Lung (tissue), 12 donors: ENCODE results near the gene BRME1. TPM values are rescaled to one million over a fixed set of nuclear protein-coding genes. Genes with fewer than 3 reads are reported as not detected.

Experiments
- ATAC-seq: fragments of 200-7000 bp; cut with Tn5 transposase; one replicate; pipeline ENCODE4 v1.9.1; 2020; ENCODE audit warnings: moderate number of reproducible peaks; ENCODE audit not compliant: insufficient read depth, low FRiP score
- DNase-seq, 3 donors: peaks; one replicate each; pipeline ENCODE4 v3.0.0-alpha.2; 2013 to 2017
- H3K27ac ChIP-seq, 2 donors: one replicate each; pipeline ENCODE4 v1.5.1; 2013; ENCODE audit warnings: mild to moderate bottlenecking in 2 of 2, moderate library complexity in 2 of 2, control low read depth in 1 of 2, inconsistent platforms in 1 of 2, low read depth in 1 of 2, low read length in 1 of 2
- H3K27me3 ChIP-seq, 3 donors: one replicate each; pipeline ENCODE4 v1.5.1; 2013; ENCODE audit warnings: low read length in 2 of 3; ENCODE audit not compliant: control insufficient read depth in 3 of 3, insufficient read depth in 3 of 3
- H3K36me3 ChIP-seq, 4 donors: one replicate each; pipeline ENCODE4 v1.5.1; 2013; ENCODE audit warnings: low read length in 4 of 4, mild to moderate bottlenecking in 1 of 4, moderate library complexity in 1 of 4; ENCODE audit not compliant: control insufficient read depth in 4 of 4, insufficient read depth in 4 of 4
- H3K4me1 ChIP-seq, 5 donors: one replicate each; pipeline ENCODE4 v1.5.1; 2013; ENCODE audit warnings: low read length in 5 of 5, mild to moderate bottlenecking in 2 of 5, moderate library complexity in 1 of 5; ENCODE audit not compliant: control insufficient read depth in 5 of 5, insufficient read depth in 5 of 5
- H3K4me3 ChIP-seq: one replicate; pipeline ENCODE4 v1.5.1; 2013; ENCODE audit warnings: mild to moderate bottlenecking, control low read depth, moderate library complexity
- H3K9ac ChIP-seq, 2 donors: one replicate each; pipeline ENCODE4 v1.5.1; 2013; ENCODE audit warnings: low read length in 2 of 2, control low read depth in 1 of 2; ENCODE audit not compliant: insufficient read depth in 1 of 2
- H3K9me3 ChIP-seq, 4 donors: one replicate each; pipeline ENCODE4 v1.5.1; 2013; ENCODE audit warnings: low read length in 3 of 4, mild to moderate bottlenecking in 1 of 4, moderate library complexity in 1 of 4; ENCODE audit not compliant: control insufficient read depth in 4 of 4, insufficient read depth in 3 of 4
- CTCF ChIP-seq: IDR thresholded peaks from 2 replicates; pipeline ENCODE4 v1.5.1; 2012; ENCODE audit warnings: mild to moderate bottlenecking; ENCODE audit errors: control extremely low read depth, extremely low read depth
- WGBS, 2 donors: extraction: QIAGEN DNeasy Blood & Tissue Kit; methylation state at CpG; one replicate each; pipeline ENCODE4 v1.1.7; 2013; 5-methylcytosine and 5-hydroxymethylcytosine counted together
- polyA plus RNA-seq, 2 donors: library from polyadenylated mRNA; stranded (reverse); fragments of 200-250 nt; gene quantifications; one replicate each; pipeline ENCODE4 v1.2.1, GENCODE V29; 2013
- total RNA-seq, 2 donors: library from RNA; depleted of rRNA in 1 of 2; stranded (reverse); fragments of >200 nt in 1 of 2; gene quantifications; one replicate each; pipeline ENCODE4 v1.2.1, GENCODE V29; 2014 to 2021
- donor health status: control.
- donor health status: control.
- donor health status: Bipolar disorder and iron deficiency.
- donor health status: healthy.
- donor health status: DM: yes; HTN: yes; CAD: no.

Gene BRME1
- total and polyA plus RNA-seq, 4 donors: 1.3 to 3.2 (median 2.9) TPM

GRCh38 chr19:13847407-13848339, 58.2 kb downstream of the BRME1 start:
- H3K4me1 ChIP-seq: peaks cover 4 to 50% (median 33%) of the 10 kb centered on the region in 5 donors
- TF ChIP-seq CTCF: peak; percentile 26
- peak overlapping the region; percentile 100 for H3K27ac ChIP-seq
- H3K9ac ChIP-seq: peak overlapping the region; percentile 34 to 92
- DNase-seq: peak; percentile 98 to 99 (median 99)
- peak; percentile 49 for ATAC-seq
- H3K36me3 ChIP-seq: no peaks in the 10 kb centered on the region
- H3K27me3 ChIP-seq: no peaks in the 10 kb centered on the region
- H3K9me3 ChIP-seq: no peaks in the 10 kb centered on the region
- 3 to 4% methylated on average over 38 to 47 of the region's 47 CpGs for WGBS, 2 donors
- peak overlapping the region; percentile 38 for H3K4me3 ChIP-seq

- peak overlapping the region; percentile 66 to 92 for H3K9ac ChIP-seq
- H3K4me1 ChIP-seq: peaks cover 4 to 51% (median 33%) of the 10 kb centered on the region in 5 donors
- no peaks in the 10 kb centered on the region for H3K36me3 ChIP-seq
- peak overlapping the region; percentile 100 for H3K27ac ChIP-seq
- no peaks in the 10 kb centered on the region for H3K27me3 ChIP-seq
- H3K4me3 ChIP-seq: peak overlapping the region; percentile 38
- peak; percentile 97 to 99 (median 98) for DNase-seq
- no peaks in the 10 kb centered on the region for H3K9me3 ChIP-seq
- WGBS, 2 donors: 2 to 3% methylated on average over 23 of the region's 23 CpGs
- ATAC-seq: peak; percentile 22
- no peak for TF ChIP-seq CTCF
These were observed 59.1 kb downstream of the BRME1 start for GRCh38 chr19:13846557-13847406.

GRCh38 chr19:13844130-13844631, 61.7 kb downstream of the BRME1 start:
- 73 to 74% methylated on average over 7 of the region's 7 CpGs for WGBS, 2 donors
- peak overlapping the region; percentile 93 to 94 for H3K27ac ChIP-seq
- H3K36me3 ChIP-seq: peaks cover 0 to 2% (median 0%) of the 10 kb centered on the region in 4 donors
- peak in 1 of 3 donors; percentile 25 for DNase-seq
- H3K27me3 ChIP-seq: no peaks in the 10 kb centered on the region
- H3K9me3 ChIP-seq: no peaks in the 10 kb centered on the region
- no peak overlapping the region for H3K4me3 ChIP-seq
- peaks cover 0 to 59% (median 20%) of the 10 kb centered on the region in 5 donors for H3K4me1 ChIP-seq
- no peak for TF ChIP-seq CTCF
- no peak overlapping the region for H3K9ac ChIP-seq
- ATAC-seq: no peak
